CD4-positive, CD25-positive, alpha-beta regulatory T cell (primary cell): ENCODE measurements around the gene NOP53. TPM values are rescaled to one million over a fixed set of nuclear protein-coding genes. Genes with fewer than 3 reads are reported as not detected.

Source experiments
- ATAC-seq, 2 donors: fragments of 150-1000 bp; cut with Tn5 transposase; one replicate each; pipeline ENCODE4 v1.10.0; 2021; ENCODE audit warnings: low read depth in 2 of 2, moderate number of reproducible peaks in 2 of 2, moderate library complexity in 1 of 2
- DNase-seq, 3 donors: peaks; one replicate each; pipeline versions ENCODE4 v3.0.0 to v3.0.0-alpha.2; 2012 to 2022; ENCODE audit warnings: mixed read lengths in 1 of 3
- H3K27ac ChIP-seq: one replicate; pipeline ENCODE4 v1.7.0; 2013; ENCODE audit warnings: mild to moderate bottlenecking, low read length; ENCODE audit not compliant: insufficient read depth, poor library complexity, severe bottlenecking
- H3K27me3 ChIP-seq: one replicate; pipeline ENCODE4 v1.7.0; 2013; ENCODE audit warnings: low read length; ENCODE audit not compliant: control insufficient read depth, insufficient read depth
- H3K36me3 ChIP-seq: one replicate; pipeline ENCODE4 v1.7.0; 2013; ENCODE audit warnings: mild to moderate bottlenecking, low read length, moderate library complexity; ENCODE audit not compliant: control insufficient read depth, insufficient read depth
- H3K4me1 ChIP-seq: 2 replicates; pipeline ENCODE4 v1.7.0; 2013; ENCODE audit warnings: mild to moderate bottlenecking, low read length; ENCODE audit not compliant: insufficient read depth, control insufficient read depth, poor library complexity, severe bottlenecking
- H3K4me3 ChIP-seq: one replicate; pipeline ENCODE4 v1.7.0; 2013; ENCODE audit warnings: low read depth, mild to moderate bottlenecking, low read length, moderate library complexity
- H3K9me3 ChIP-seq, 2 experiments: 1 replicate in 1 of 2; 2 replicates in 1 of 2; pipeline ENCODE4 v1.7.0; 2013; ENCODE audit warnings: low read length in 2 of 2, mild to moderate bottlenecking in 1 of 2, moderate library complexity in 1 of 2; ENCODE audit not compliant: control insufficient read depth in 2 of 2
- H3K27ac Mint-ChIP-seq, 3 donors: one replicate each; pipeline ENCODE4 v1.8.0; 2020 to 2022; ENCODE audit warnings: mild to moderate bottlenecking in 3 of 3, mixed read lengths in 3 of 3, moderate library complexity in 2 of 3
- H3K27me3 Mint-ChIP-seq: one replicate; pipeline ENCODE4 v1.8.0; 2022; ENCODE audit warnings: mild to moderate bottlenecking, mixed read lengths
- H3K36me3 Mint-ChIP-seq: one replicate; pipeline ENCODE4 v1.8.0; 2020; ENCODE audit warnings: mixed read lengths
- H3K4me1 Mint-ChIP-seq, 4 donors: one replicate each; pipeline ENCODE4 v1.8.0; 2020 to 2022; ENCODE audit warnings: mixed read lengths in 4 of 4, mild to moderate bottlenecking in 1 of 4
- H3K4me3 Mint-ChIP-seq, 4 donors: one replicate each; pipeline ENCODE4 v1.8.0; 2020 to 2022; ENCODE audit warnings: mild to moderate bottlenecking in 4 of 4, mixed read lengths in 4 of 4, moderate library complexity in 3 of 4
- H3K9me3 Mint-ChIP-seq, 7 donors: one replicate each; pipeline ENCODE4 v1.8.0; 2020 to 2022; ENCODE audit warnings: mixed read lengths in 7 of 7, mild to moderate bottlenecking in 3 of 7, moderate library complexity in 2 of 7
- polyA plus RNA-seq, 4 donors: library from polyadenylated mRNA; unstranded; fragments of 300-500 nt; fragmentation: Illumina TruSeq; gene quantifications; one replicate each; pipeline ENCODE4 v1.2.3, GENCODE V29; 2021
- total RNA-seq: library from RNA; stranded (reverse); gene quantifications from one replicate; pipeline ENCODE4 v1.2.3, GENCODE V29; 2022

Gene NOP53
- total and polyA plus RNA-seq, 5 donors from 2014 or later, result 168 to 701 (median 240) TPM

- Mint-ChIP-seq H3K4me1 (peaks cover 0 to 11% (median 2%) of the 10 kb centered on the region in 4 donors), H3K27ac (no peak overlapping the region), H3K27me3 (no peaks in the 10 kb centered on the region), H3K9me3 (no peaks in the 10 kb centered on the region), H3K4me3 (no peak overlapping the region), H3K36me3 (peaks cover 29% of the 10 kb centered on the region)
- Histone ChIP-seq H3K4me1 (no peaks in the 10 kb centered on the region), H3K27me3 (no peaks in the 10 kb centered on the region), H3K4me3 (no peak overlapping the region), H3K27ac (no peak overlapping the region), H3K36me3 (peaks cover 59% of the 10 kb centered on the region), H3K9me3 (no peaks in the 10 kb centered on the region)
- ATAC-seq (no peak), DNase-seq (no peak)
Measured at GRCh38 chr19:47756953-47757608, 11.7 kb downstream of the NOP53 start.

GRCh38 chr19:47757617-47758442 is 12.5 kb downstream of the NOP53 start:
- peaks cover 51% of the 10 kb centered on the region for H3K36me3 ChIP-seq
- no peaks in the 10 kb centered on the region for H3K9me3 ChIP-seq
- no peaks in the 10 kb centered on the region for H3K4me1 ChIP-seq
- H3K27me3 ChIP-seq, result no peaks in the 10 kb centered on the region
- ATAC-seq (no peak), DNase-seq (no peak)
- Mint-ChIP-seq H3K27ac (no peak overlapping the region), H3K4me3 (no peak overlapping the region), H3K4me1 (peaks cover 0 to 10% (median 4%) of the 10 kb centered on the region in 4 donors), H3K9me3 (no peaks in the 10 kb centered on the region), H3K27me3 (no peaks in the 10 kb centered on the region), H3K36me3 (peaks cover 29% of the 10 kb centered on the region)
- no peak overlapping the region for H3K27ac ChIP-seq
- H3K4me3 ChIP-seq, result no peak overlapping the region

- peaks cover 46% of the 10 kb centered on the region for H3K36me3 ChIP-seq
- H3K27me3 ChIP-seq, result no peaks in the 10 kb centered on the region
- H3K9me3 Mint-ChIP-seq, result no peaks in the 10 kb centered on the region
- peak overlapping the region in 1 of 3 donors; percentile 84 for H3K27ac Mint-ChIP-seq
- H3K36me3 Mint-ChIP-seq, result peaks cover 28% of the 10 kb centered on the region
- H3K4me3 Mint-ChIP-seq, result peak overlapping the region in 1 of 4 donors; percentile 44
- H3K27ac ChIP-seq, result no peak overlapping the region
- no peak overlapping the region for H3K4me3 ChIP-seq
- H3K4me1 Mint-ChIP-seq, result peaks cover 0 to 8% (median 3%) of the 10 kb centered on the region in 4 donors
- no peaks in the 10 kb centered on the region for H3K27me3 Mint-ChIP-seq
- H3K9me3 ChIP-seq, result no peaks in the 10 kb centered on the region
- DNase-seq, result no peak
- H3K4me1 ChIP-seq, result no peaks in the 10 kb centered on the region
- ATAC-seq, result no peak
Measured at GRCh38 chr19:47758443-47758804, 13.1 kb downstream of the NOP53 start.

GRCh38 chr19:47760632-47760999 is 15.3 kb downstream of the NOP53 start:
- Histone ChIP-seq H3K27ac (no peak overlapping the region), H3K4me1 (no peaks in the 10 kb centered on the region), H3K27me3 (no peaks in the 10 kb centered on the region), H3K9me3 (no peaks in the 10 kb centered on the region), H3K36me3 (peaks cover 28% of the 10 kb centered on the region), H3K4me3 (no peak overlapping the region)
- Mint-ChIP-seq H3K4me1 (peaks cover 0 to 8% (median 0%) of the 10 kb centered on the region in 4 donors), H3K27ac (peak overlapping the region in 2 of 3 donors; percentile 38 to 54), H3K36me3 (peaks cover 20% of the 10 kb centered on the region), H3K4me3 (peak overlapping the region in 1 of 4 donors; percentile 35), H3K9me3 (no peaks in the 10 kb centered on the region), H3K27me3 (no peaks in the 10 kb centered on the region)
- ATAC-seq, result no peak
- DNase-seq, result no peak

GRCh38 chr19:47761566-47761965 is 16.2 kb downstream of the NOP53 start:
- Mint-ChIP-seq H3K9me3 (no peaks in the 10 kb centered on the region), H3K4me3 (no peak overlapping the region), H3K27ac (peak overlapping the region in 1 of 3 donors; percentile 57), H3K36me3 (peaks cover 20% of the 10 kb centered on the region), H3K4me1 (peaks cover 0 to 8% (median 0%) of the 10 kb centered on the region in 4 donors), H3K27me3 (no peaks in the 10 kb centered on the region)
- DNase-seq, result no peak
- H3K9me3 ChIP-seq, result no peaks in the 10 kb centered on the region
- ATAC-seq, result no peak
- H3K27ac ChIP-seq, result no peak overlapping the region
- H3K4me3 ChIP-seq, result no peak overlapping the region
- no peaks in the 10 kb centered on the region for H3K4me1 ChIP-seq
- no peaks in the 10 kb centered on the region for H3K27me3 ChIP-seq
- peaks cover 19% of the 10 kb centered on the region for H3K36me3 ChIP-seq

GRCh38 chr19:47762151-47762550 is 16.8 kb downstream of the NOP53 start:
- Mint-ChIP-seq H3K4me1 (peaks cover 0 to 8% (median 0%) of the 10 kb centered on the region in 4 donors), H3K27ac (no peak overlapping the region), H3K4me3 (no peak overlapping the region), H3K27me3 (no peaks in the 10 kb centered on the region), H3K9me3 (no peaks in the 10 kb centered on the region), H3K36me3 (peaks cover 16% of the 10 kb centered on the region)
- Histone ChIP-seq H3K9me3 (no peaks in the 10 kb centered on the region), H3K27ac (no peak overlapping the region), H3K36me3 (peaks cover 13% of the 10 kb centered on the region), H3K4me1 (no peaks in the 10 kb centered on the region), H3K27me3 (no peaks in the 10 kb centered on the region), H3K4me3 (no peak overlapping the region)
- ATAC-seq (no peak), DNase-seq (no peak)

- H3K4me3 Mint-ChIP-seq, result no peak overlapping the region
- Histone ChIP-seq H3K27me3 (no peaks in the 10 kb centered on the region), H3K36me3 (peaks cover 7% of the 10 kb centered on the region), H3K4me1 (no peaks in the 10 kb centered on the region), H3K27ac (no peak overlapping the region), H3K9me3 (no peaks in the 10 kb centered on the region), H3K4me3 (no peak overlapping the region)
- no peaks in the 10 kb centered on the region for H3K27me3 Mint-ChIP-seq
- H3K36me3 Mint-ChIP-seq, result peaks cover 10% of the 10 kb centered on the region
- peaks cover 0 to 8% (median 0%) of the 10 kb centered on the region in 4 donors for H3K4me1 Mint-ChIP-seq
- no peaks in the 10 kb centered on the region for H3K9me3 Mint-ChIP-seq
- H3K27ac Mint-ChIP-seq, result peak overlapping the region in 2 of 3 donors; percentile 11 to 57
- ATAC-seq (no peak), DNase-seq (no peak)
Measured at GRCh38 chr19:47762615-47763308, 17.4 kb downstream of the NOP53 start.
